Measurements from ENCODE around the gene DDX10.

DNA sequence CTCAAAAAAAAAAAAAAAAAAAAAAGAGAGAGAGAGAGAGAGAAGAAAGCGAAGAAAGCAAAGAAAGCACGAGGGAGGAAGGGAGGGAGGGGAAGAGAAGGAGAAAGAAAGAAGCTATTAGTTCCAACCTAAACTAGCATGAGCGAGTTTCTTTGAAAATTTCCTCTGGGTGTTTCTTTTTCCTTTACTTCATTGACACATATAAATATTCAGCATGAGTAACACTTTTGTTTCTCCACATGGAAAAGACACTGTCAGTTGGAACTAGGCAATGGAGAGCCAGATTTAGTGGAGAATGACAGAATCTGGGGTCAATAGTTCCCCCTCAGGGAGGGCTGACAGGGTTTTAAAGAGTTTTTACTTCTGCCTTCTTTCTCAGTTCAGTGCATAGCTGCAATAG is 257.4 kb downstream of the DDX10 start:
- TF ChIP-seq, protein P1, sequence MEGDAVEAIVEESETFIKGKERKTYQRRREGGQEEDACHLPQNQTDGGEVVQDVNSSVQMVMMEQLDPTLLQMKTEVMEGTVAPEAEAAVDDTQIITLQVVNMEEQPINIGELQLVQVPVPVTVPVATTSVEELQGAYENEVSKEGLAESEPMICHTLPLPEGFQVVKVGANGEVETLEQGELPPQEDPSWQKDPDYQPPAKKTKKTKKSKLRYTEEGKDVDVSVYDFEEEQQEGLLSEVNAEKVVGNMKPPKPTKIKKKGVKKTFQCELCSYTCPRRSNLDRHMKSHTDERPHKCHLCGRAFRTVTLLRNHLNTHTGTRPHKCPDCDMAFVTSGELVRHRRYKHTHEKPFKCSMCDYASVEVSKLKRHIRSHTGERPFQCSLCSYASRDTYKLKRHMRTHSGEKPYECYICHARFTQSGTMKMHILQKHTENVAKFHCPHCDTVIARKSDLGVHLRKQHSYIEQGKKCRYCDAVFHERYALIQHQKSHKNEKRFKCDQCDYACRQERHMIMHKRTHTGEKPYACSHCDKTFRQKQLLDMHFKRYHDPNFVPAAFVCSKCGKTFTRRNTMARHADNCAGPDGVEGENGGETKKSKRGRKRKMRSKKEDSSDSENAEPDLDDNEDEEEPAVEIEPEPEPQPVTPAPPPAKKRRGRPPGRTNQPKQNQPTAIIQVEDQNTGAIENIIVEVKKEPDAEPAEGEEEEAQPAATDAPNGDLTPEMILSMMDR (IDR thresholded peaks at IDR 0.05): no peak
- TF ChIP-seq POLR2A (IDR thresholded peaks at IDR 0.05): no peak

Measured in adrenal gland (tissue), 5 donors.